Testis (tissue), 3 donors: ENCODE data around the gene CDC42BPB. TPM values are rescaled to one million over a fixed set of nuclear protein-coding genes. Genes with fewer than 3 reads are reported as not detected.

Source experiments
- DNase-seq: peaks from one replicate; pipeline ENCODE4 v3.0.0-alpha.2; 2019
- H3K27ac ChIP-seq, 2 donors: fragments of 200-600 bp; sonication (generic); one replicate each; pipeline ENCODE4 v1.5.1; 2019
- H3K27me3 ChIP-seq: fragments of 200-600 bp; sonication (generic); one replicate; pipeline ENCODE4 v1.5.1; 2019
- H3K36me3 ChIP-seq: fragments of 200-600 bp; sonication (generic); one replicate; pipeline ENCODE4 v1.5.1; 2017; ENCODE audit warnings: low read depth; ENCODE audit errors: missing control alignments
- H3K4me1 ChIP-seq: fragments of 200-600 bp; sonication (generic); one replicate; pipeline ENCODE4 v1.5.1; 2019
- H3K4me3 ChIP-seq, 2 donors: fragments of 200-600 bp; sonication (generic); one replicate each; pipeline ENCODE4 v1.5.1; 2017 to 2019
- H3K9me3 ChIP-seq: fragments of 200-600 bp; sonication (generic); one replicate; pipeline ENCODE4 v1.5.1; 2017
- POLR2A ChIP-seq: fragments of 450-650 bp; IDR thresholded peaks from one replicate; pipeline ENCODE4 v1.6.1; 2017; ENCODE audit warnings: antibody characterized with exemption, mild to moderate bottlenecking, moderate library complexity
- WGBS, 2 donors: methylation state at CpG; one replicate each; pipeline ENCODE4 v1.1.5; 2018; 5-methylcytosine and 5-hydroxymethylcytosine counted together
- intact Hi-C: fragments of 100-400 bp; cut with DNase I; formaldehyde crosslinking; loops from one replicate; pipeline ENCODE4 v1.15.1; 2023; ENCODE audit warnings: low total_unique reads
- polyA plus RNA-seq: library from polyadenylated mRNA; stranded (reverse); fragments of 350-450 nt; fragmentation: Illumina TruSeq; extraction: RNeasy Lipid Tissue Mini Kit (QIAGEN cat#74804); gene quantifications from one replicate; pipeline ENCODE4 v1.2.3, GENCODE V29; 2014; ENCODE audit warnings: low read depth, low replicate concordance; ENCODE audit not compliant: insufficient read depth
- total RNA-seq, 2 donors: library from RNA; depleted of rRNA; stranded (reverse); fragments of >200 nt; gene quantifications; one replicate each; pipeline ENCODE4 v1.2.3, GENCODE V29; 2016
- TF ChIP-seq, protein P1 (sequence below), 3 experiments: fragments of 450-650 bp in 2 of 3; fragments of 200-600 bp in 1 of 3; sonication (generic) in 1 of 3; IDR thresholded peaks; one replicate each; pipeline ENCODE4 v1.5.1; 2016 to 2019; ENCODE audit warnings: antibody characterized with exemption in 3 of 3, mild to moderate bottlenecking in 2 of 3, moderate library complexity in 1 of 3

CDC42BPB gene
- total and polyA plus RNA-seq, 3 donors from 2014 or later = 90.3 to 216 (median 201) TPM

DNA sequence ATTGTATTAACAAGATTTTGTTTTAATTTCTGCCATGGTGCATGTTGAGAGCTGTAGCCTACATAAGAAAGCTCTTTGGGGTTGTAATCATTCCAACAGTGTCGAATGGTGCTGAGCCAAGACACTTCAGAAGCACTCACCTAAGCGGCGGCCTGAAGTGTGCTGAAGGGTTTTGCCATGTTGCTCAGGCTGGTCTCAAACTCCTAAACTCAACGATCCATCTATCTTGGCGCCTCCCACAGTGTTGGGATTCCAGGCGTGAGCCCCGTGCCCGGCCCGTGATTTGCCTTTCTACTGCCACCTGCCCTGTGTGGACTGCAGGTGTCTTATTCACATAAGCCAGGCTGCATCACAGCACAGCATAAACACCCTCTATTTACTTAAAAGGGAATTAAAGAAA is 86.0 kb downstream of the CDC42BPB start:
- WGBS, 2 donors = 90 to 92% methylated on average over 9 of the region's 9 CpGs
- intact Hi-C loops = no loop called here
- Histone ChIP-seq H3K36me3 (no peaks in the 10 kb centered on the region), H3K4me3 (no peak overlapping the region), H3K27ac (no peak overlapping the region), H3K27me3 (no peaks in the 10 kb centered on the region), H3K4me1 (no peaks in the 10 kb centered on the region), H3K9me3 (no peaks in the 10 kb centered on the region)
- TF ChIP-seq, protein P1, sequence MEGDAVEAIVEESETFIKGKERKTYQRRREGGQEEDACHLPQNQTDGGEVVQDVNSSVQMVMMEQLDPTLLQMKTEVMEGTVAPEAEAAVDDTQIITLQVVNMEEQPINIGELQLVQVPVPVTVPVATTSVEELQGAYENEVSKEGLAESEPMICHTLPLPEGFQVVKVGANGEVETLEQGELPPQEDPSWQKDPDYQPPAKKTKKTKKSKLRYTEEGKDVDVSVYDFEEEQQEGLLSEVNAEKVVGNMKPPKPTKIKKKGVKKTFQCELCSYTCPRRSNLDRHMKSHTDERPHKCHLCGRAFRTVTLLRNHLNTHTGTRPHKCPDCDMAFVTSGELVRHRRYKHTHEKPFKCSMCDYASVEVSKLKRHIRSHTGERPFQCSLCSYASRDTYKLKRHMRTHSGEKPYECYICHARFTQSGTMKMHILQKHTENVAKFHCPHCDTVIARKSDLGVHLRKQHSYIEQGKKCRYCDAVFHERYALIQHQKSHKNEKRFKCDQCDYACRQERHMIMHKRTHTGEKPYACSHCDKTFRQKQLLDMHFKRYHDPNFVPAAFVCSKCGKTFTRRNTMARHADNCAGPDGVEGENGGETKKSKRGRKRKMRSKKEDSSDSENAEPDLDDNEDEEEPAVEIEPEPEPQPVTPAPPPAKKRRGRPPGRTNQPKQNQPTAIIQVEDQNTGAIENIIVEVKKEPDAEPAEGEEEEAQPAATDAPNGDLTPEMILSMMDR (IDR thresholded peaks at IDR 0.05) = no peak
- no peak for TF ChIP-seq POLR2A
- no peak for DNase-seq

DNA sequence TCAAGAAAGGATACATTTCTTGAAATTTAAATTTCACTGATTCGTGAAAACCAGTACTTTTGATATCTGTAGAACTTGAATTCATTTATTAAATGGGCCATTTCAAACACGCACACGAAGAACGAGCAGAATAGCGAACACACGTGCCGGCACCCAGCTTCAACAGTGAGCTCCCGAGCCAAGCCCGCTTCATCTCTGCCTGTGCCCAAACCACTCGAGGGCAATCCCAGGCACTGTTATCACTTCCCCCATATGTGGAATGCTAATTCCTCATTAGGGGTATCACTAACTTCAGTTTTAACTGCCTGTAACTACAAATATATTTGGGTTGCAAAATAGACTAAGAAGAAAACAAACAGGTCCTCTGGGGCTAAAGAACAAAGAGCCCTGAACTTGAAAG is 86.9 kb downstream of the CDC42BPB start:
- Histone ChIP-seq H3K36me3 (no peaks in the 10 kb centered on the region), H3K27ac (no peak overlapping the region), H3K27me3 (no peaks in the 10 kb centered on the region), H3K4me3 (no peak overlapping the region), H3K4me1 (no peaks in the 10 kb centered on the region), H3K9me3 (no peaks in the 10 kb centered on the region)
- WGBS, 2 donors = 90 to 92% methylated on average over 10 of the region's 10 CpGs
- no peak for TF ChIP-seq POLR2A
- TF ChIP-seq, protein P1 (IDR thresholded peaks at IDR 0.05) = no peak
- intact Hi-C loops = no loop called here
- DNase-seq = no peak

DNA sequence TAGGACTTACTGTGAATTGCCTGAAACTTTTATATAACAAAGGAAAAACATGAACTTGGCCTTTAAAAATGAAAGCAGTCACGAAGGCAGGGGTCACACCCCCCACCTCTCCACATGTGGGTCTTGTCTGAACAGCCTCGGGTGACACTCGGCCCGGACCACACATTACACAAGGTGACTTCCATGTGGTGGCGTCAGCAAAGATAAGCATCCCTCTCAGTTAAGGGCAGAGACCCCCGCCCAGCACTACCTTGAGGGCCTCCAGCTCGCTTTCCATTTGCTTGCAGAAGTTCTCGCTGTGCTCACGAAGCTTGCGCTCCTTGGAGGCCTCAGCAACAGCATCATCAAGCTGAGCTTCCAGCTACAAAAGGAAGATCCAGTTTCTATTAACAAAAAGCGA is 87.4 kb downstream of the CDC42BPB start:
- 90 to 92% methylated on average over 11 of the region's 11 CpGs for WGBS, 2 donors
- DNase-seq = no peak
- Histone ChIP-seq H3K4me1 (no peaks in the 10 kb centered on the region), H3K27ac (no peak overlapping the region), H3K9me3 (no peaks in the 10 kb centered on the region), H3K27me3 (no peaks in the 10 kb centered on the region), H3K36me3 (no peaks in the 10 kb centered on the region), H3K4me3 (no peak overlapping the region)
- intact Hi-C loops = no loop called here
- TF ChIP-seq POLR2A = no peak
- TF ChIP-seq, protein P1 (IDR thresholded peaks at IDR 0.05) = no peak

DNA sequence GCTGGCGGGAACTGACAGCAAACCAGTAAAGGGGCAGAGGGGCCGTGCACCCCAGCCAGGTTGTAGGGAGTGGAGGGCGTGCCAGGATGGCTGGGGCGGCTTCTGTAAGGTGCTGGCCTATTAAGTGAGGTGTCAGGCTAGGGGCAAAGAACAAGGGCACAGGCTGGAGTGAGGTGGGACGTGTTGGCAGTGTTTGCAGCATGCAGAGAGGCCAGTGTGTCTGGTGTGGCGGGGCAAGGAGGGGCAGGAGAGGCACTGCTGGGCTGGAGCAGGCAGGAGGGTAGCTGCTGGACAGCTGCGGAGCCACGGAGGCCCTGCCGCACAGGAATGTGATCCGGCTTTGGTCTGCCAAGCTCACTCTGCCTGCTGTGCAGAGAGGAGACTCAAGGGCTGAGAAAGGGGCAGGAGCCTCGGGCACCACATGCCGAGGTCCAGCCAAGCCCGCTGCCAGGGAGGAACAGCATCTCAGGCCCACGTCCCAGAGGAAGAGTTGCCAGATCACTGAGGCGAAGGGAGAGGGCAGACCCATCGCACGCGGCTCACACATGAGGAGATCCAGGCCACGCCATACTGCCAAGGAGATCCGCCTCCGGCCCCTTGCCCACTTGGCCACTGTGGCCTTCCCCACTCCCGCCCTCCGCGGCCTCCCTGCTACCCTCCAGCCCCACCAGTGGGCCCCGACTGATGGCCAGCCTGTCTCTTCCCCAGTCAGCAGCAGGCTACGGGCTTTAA is 88.1 kb downstream of the CDC42BPB start:
- no peak overlapping the region for H3K27ac ChIP-seq
- H3K36me3 ChIP-seq = no peaks in the 10 kb centered on the region
- no peak for TF ChIP-seq POLR2A
- TF ChIP-seq, protein P1 (IDR thresholded peaks at IDR 0.05) = no peak
- intact Hi-C loops = no loop called here
- DNase-seq = no peak
- no peaks in the 10 kb centered on the region for H3K4me1 ChIP-seq
- no peak overlapping the region for H3K4me3 ChIP-seq
- no peaks in the 10 kb centered on the region for H3K27me3 ChIP-seq
- 92 to 94% methylated on average over 18 to 22 of the region's 26 CpGs for whole genome bisulfite sequencing, 2 donors
- no peaks in the 10 kb centered on the region for H3K9me3 ChIP-seq

DNA sequence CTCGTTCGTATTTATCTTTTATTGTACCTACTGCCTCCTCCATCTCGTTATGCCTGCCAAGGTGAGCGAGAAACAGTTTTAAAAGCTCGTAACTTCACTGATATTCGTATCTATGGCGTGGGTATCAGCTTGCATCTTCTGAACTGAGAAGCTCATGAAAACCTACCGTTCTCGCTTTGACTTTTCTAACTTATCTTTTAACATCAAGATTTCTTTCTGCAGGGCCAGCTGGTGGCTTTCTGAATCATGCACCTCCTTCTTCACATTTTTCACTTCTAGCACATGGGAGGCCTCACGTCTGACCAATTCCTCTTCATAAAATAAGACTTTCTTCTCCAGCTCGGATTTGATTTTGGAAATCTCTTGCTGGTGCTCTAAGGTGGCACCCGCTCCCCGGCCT is 89.0 kb downstream of the CDC42BPB start:
- WGBS, 2 donors = 89 to 91% methylated on average over 13 of the region's 13 CpGs
- no peaks in the 10 kb centered on the region for H3K4me1 ChIP-seq
- H3K27ac ChIP-seq = no peak overlapping the region
- no peaks in the 10 kb centered on the region for H3K27me3 ChIP-seq
- H3K36me3 ChIP-seq = no peaks in the 10 kb centered on the region
- no peak overlapping the region for H3K4me3 ChIP-seq
- intact Hi-C loops = no loop called here
- H3K9me3 ChIP-seq = no peaks in the 10 kb centered on the region
- DNase-seq = no peak
- TF ChIP-seq POLR2A = no peak
- TF ChIP-seq, protein P1 (IDR thresholded peaks at IDR 0.05) = no peak
